NCI-H69 (cell line): Measurements from ENCODE around the gene NR3C2.
A peak's percentile ranks its signal among the peaks of the same experiment; 100 is the strongest.

Source experiments
- DNase-seq: peaks from one replicate; lab custom pipeline; 2025; lab: John Stamatoyannopoulos, UW

NR3C2 gene

GRCh38 chr4:148077581-148077980 is 364.6 kb downstream of the NR3C2 start:
- DNase-seq: no peak

GRCh38 chr4:148076964-148077363 is 365.2 kb downstream of the NR3C2 start:
- no peak for DNase-seq

GRCh38 chr4:148075438-148075837 is 366.8 kb downstream of the NR3C2 start:
- no peak for DNase-seq

GRCh38 chr4:148074462-148074861 is 367.8 kb downstream of the NR3C2 start:
- DNase-seq: no peak

DNA sequence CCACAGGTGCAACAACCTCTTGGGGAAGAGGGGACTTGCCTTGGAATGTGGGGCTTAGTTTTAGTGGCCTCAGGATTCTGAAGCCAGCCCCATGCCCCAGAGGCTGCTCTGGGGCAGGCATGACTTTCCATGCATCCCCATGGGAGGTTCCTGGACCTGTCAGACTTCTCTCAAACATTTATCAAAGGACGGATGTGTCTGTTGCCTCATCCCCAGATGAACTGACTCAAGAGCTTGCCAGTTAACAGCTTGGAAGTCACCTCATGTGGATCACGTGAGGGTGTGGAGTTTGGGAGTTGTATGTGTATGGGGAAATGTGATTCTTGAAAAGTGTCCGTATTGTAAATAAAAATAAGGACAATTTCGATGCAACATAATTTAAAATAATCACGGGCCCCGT is 368.9 kb downstream of the NR3C2 start:
- DNase-seq: no peak

GRCh38 chr4:148072789-148073188 is 369.4 kb downstream of the NR3C2 start:
- no peak for DNase-seq

GRCh38 chr4:148071009-148071408 is 371.2 kb downstream of the NR3C2 start:
- no peak for DNase-seq

DNA sequence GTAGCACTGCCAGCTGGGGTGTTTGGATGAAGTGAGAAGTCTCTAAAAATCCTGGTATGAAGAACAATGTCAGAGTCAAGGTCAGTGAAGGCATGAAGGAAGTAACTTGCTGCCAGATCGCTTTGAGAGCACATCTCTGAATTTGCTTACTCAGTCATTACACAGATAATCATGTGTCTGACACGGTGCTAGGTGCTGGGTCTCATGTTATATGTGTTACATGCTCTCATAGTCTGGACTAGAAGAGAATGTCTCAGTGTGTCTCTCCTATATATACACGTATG is 372.4 kb downstream of the NR3C2 start:
- no peak for DNase-seq

- DNase-seq: no peak
Measured at GRCh38 chr4:148069086-148069894, 372.9 kb downstream of the NR3C2 start.

GRCh38 chr4:148068065-148068911 is 373.9 kb downstream of the NR3C2 start:
- no peak for DNase-seq

DNA sequence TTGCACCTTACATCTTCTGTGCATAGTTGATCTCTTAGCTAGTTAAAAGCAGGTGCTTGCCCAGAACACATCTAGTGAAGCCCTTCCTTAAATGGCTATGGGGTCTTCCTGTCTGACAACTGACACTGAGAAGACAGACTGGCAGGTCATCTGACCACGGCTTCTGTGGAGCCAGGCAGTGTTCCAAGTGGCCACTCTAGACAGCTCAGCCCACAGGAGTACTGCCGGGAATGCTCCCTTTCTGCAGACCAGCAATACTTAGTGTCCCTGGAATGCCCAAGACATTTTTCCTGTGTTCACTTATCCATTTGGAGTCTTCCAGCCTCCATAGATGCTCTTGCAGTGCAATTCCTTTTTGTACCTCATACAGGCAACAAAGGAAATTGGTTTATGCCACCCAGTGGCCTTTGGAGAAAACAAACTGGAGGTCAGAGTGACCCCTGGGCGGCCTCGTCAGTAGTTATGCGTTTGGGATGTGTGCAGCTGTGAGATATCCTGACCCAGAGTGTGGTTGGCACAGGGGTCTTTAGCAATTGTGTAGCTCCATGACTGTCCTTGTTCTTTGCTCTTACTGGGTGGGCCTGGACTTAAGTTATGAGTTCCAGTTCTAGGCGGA is 374.8 kb downstream of the NR3C2 start:
- no peak for DNase-seq

DNA sequence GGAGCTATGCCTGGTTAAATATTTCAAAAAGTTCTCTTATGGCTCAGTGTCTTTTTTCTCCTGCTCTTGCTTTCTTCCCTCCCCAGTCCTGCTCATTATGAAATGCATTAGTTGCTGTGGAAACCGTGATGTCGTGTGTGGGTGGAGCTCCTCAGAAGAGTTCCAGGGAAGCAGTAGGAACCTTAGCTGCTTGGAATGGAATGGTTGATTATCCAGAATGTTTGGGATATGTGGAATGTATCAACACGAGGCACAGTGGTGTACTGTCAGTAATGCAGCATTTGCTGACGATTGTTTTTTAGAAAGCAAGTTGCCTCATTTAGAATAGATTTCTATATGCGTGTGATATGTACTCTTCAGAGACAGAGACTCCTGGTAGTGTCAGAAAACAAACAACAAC is 377.1 kb downstream of the NR3C2 start:
- peak; percentile 58 for DNase-seq

DNA sequence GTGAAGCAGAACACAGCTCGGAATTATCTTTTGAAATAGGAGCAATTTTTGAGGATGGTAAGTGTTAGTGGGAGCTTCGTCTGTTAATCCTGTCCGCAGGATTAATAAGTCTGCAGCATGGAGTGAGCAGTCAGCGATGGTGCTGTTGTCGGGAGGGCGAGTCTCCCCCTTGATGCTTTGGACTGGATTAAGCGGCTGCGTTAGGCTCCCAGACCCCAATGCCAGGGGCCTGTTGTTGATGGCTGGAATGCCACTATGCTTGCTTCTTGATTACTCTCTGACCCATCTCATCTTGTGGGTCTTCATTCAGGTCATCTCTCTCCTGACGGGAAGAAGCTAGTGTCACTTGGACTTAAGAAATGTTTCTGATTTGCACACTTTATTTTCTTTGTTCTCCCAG is 377.8 kb downstream of the NR3C2 start:
- no peak for DNase-seq

DNA sequence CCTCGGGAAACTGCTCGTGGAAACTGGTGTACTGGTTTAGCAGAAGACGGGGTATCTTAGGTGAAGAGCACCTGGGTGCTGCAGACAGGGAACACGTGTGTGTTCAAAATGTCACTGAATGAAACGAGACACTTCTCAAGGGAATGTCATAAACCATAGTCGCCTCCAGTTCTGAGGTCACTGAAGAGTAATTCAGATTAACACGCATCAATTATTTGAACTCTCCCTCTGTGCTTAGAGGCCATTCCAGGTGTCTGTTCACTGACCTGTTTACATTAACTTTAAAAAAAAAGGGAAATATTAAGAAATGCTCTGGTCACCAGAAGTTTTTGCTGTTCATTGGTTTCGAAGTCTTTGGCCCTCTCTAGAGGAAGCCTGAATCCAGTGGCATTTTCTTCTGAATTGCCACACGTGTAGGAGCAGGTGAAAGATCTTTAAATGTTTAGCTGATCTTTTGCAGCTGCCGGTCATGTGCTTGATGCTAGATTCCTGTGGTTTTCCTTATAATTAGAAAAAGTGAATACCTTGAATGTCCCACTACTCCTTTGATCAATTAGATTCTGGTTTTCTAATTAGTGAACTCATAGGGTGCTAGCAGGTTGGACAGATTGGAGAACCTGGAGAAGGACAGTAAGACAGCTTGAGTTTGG is 379.8 kb downstream of the NR3C2 start:
- DNase-seq: peak; percentile 34

DNA sequence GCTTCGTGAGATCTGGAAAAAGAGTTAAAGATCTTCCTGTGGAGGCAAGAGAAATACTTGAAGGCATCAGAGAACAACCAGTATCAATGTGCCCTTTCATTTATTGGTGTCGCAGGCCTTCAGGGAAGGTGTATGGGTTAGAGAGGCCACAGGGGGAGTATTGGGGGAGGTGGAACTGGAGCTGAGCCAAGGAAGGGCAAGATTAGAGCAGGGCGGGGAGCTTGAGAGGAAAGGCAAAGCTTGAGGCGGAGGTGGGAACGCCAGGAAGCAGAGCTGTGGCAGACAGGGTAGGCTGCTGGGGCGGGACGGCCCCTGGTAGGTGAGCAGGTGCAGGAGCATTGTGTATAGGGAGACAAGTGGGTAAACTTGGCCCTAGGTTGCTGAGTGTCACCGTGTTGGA is 380.4 kb downstream of the NR3C2 start:
- DNase-seq: peak; percentile 87

GRCh38 chr4:148061141-148061481 is 381.1 kb downstream of the NR3C2 start:
- peak; percentile 84 for DNase-seq

DNA sequence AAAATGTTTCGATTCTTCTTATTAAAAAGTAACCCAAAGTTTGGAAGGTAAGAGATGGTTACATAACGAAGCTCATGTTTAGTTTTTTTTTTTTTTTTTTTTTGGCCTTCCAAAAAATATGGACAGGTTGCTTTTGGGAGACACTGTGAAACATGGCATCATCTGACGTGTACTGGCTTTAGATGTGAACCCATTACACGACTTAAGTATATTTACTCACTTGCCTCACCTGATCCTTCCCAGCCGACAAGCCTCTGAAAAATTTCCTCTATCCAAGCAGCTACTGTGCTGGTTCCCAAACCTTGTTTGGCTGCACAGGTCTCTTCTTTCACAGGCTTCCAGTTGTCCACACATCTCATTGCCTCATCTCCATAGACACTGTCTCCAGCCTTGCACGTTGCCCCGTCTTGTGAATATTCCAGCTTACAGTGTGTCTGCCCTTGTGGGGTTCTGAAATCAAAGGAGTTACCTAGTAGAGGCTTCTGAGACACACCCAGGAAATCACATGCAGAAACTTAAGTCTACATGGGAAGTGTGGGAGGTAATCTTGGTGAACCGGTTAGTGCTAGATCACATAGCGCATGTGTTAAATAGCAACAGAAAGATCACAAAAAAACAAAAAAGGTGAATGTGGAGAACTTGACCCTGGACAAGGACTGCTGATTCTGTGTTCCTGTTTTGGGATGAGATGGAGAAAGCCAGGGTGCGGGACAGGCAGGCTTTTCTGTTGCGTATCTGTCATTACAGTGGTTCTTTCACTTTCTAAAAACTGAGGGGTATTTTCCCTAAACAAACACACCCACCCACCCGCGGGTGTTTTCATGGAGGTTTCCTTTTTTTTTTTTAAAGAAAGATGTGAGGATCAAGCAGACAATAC is 381.7 kb downstream of the NR3C2 start:
- peak; percentile 39 for DNase-seq

GRCh38 chr4:148059617-148060180 is 382.5 kb downstream of the NR3C2 start:
- DNase-seq: no peak

DNA sequence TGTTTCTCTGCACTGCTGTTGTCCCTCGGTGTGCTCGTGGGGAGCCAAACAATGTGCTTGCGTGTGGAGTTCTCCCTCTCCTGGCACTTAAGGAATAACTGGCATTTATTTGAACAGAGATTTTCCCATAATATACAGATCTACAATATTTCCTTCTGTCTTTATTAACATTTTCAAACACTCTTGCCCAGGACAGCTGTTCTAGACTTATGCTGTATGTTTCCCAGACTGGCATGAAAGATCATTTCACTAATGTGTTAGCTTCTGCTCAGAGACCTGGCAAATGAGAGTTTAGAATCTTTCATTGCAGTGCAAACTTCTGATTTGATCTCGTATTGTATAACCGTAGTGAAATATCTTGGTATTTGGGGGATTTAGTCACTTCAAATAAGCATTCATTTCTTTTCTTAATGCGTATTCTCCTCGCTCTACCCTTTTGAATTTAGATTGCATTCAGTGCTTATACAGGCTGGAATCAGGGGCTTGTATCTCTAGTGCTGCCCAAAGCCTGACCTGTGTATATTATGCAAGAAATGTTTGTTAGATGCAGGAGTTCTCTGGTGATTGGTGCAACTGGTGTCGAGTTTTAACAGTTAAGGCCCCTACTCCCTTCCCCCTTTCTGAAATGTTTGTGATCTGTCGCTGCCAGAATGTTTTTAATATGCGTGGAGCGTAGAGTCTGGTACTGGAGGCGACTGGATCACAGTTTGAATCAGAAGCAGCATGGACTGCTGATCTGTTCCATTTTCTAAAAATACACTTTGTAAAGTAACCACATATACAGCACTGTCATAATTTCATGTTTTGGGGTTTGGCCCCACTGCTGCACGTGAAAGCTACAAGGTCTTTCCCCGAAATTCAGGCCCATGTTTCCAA is 384.0 kb downstream of the NR3C2 start:
- no peak for DNase-seq

- DNase-seq: peak; percentile 45
Measured at GRCh38 chr4:148057516-148057915, 384.7 kb downstream of the NR3C2 start.
